ENCODE results near the gene DMBT1.

DNA sequence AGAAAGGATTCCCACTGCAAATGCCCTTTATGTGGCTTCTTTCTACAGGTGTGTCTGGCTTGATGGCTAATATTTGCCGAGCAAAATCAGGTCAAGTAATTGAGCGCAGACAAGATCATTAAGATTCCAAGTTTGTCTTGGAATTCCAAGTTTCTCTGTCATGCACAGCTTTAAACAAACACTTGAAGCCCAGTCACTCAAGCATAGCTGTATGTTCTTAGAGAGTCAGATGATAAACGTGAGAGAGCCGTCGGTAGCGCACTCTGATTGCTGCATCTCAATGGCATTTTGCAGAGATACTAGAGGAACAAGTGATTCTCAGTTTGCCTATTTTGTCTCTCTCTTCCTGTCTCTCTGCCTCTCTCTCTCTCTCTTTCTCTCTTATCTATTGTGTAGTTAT is 658 bp downstream of the DMBT1 start:
- TF ChIP-seq TAF1 (IDR thresholded peaks at IDR 0.05; ENCODE audit: borderline replicate concordance, low read depth, low read length), result no peak
- TF ChIP-seq POLR2A (IDR thresholded peaks at IDR 0.05; ENCODE audit: low read depth, low read length), result no peak
- no peak for TF ChIP-seq POLR2AphosphoS5 (IDR thresholded peaks at IDR 0.05; ENCODE audit: low read depth, low read length)
